Brain microvascular endothelial cell (primary cell): ENCODE measurements around the gene PARVG.

Experiments used
- DNase-seq: peaks from one replicate; pipeline ENCODE4 v3.0.0-alpha.2; 2020
- H3K27ac ChIP-seq: fragments of 250-450 bp; sonication (Bioruptor Pico); 2 replicates; pipeline ENCODE4 v1.5.1; 2020; ENCODE audit warnings: mild to moderate bottlenecking, moderate library complexity
- H3K27me3 ChIP-seq: fragments of 250-450 bp; sonication (Bioruptor Pico); replicated peaks from 2 replicates; pipeline ENCODE4 v1.5.1; 2020; ENCODE audit warnings: mild to moderate bottlenecking
- H3K36me3 ChIP-seq: fragments of 250-450 bp; sonication (Bioruptor Pico); replicated peaks from 2 replicates; pipeline ENCODE4 v1.5.1; 2020; ENCODE audit warnings: mild to moderate bottlenecking
- H3K4me3 ChIP-seq: 2 replicates; pipeline ENCODE4 v1.5.1; 2011; ENCODE audit warnings: low read depth, mild to moderate bottlenecking, control low read depth, low read length, moderate library complexity
- in situ Hi-C: cut with HindIII; loops from 2 replicates; pipeline ENCODE4 v1.10.0; 2017; ENCODE audit warnings: low sequenced_read_pairs, low pct_ligation_motif_present
- TF ChIP-seq, protein P1 (sequence below): IDR thresholded peaks from 2 replicates; pipeline ENCODE4 v1.5.1; 2011; ENCODE audit warnings: low read depth, mild to moderate bottlenecking, moderate library complexity, low read length, control low read depth, inconsistent platforms; ENCODE audit errors: missing control alignments

Gene PARVG

GRCh38 chr22:44211946-44212930 lies 31.5 kb downstream of the PARVG start:
- DNase-seq = no peak
- in situ Hi-C loops = no loop called here
- Histone ChIP-seq H3K4me3 (no peak overlapping the region), H3K27ac (no peak overlapping the region), H3K27me3 (no peaks in the 10 kb centered on the region), H3K36me3 (no peaks in the 10 kb centered on the region)
- TF ChIP-seq, protein P1, sequence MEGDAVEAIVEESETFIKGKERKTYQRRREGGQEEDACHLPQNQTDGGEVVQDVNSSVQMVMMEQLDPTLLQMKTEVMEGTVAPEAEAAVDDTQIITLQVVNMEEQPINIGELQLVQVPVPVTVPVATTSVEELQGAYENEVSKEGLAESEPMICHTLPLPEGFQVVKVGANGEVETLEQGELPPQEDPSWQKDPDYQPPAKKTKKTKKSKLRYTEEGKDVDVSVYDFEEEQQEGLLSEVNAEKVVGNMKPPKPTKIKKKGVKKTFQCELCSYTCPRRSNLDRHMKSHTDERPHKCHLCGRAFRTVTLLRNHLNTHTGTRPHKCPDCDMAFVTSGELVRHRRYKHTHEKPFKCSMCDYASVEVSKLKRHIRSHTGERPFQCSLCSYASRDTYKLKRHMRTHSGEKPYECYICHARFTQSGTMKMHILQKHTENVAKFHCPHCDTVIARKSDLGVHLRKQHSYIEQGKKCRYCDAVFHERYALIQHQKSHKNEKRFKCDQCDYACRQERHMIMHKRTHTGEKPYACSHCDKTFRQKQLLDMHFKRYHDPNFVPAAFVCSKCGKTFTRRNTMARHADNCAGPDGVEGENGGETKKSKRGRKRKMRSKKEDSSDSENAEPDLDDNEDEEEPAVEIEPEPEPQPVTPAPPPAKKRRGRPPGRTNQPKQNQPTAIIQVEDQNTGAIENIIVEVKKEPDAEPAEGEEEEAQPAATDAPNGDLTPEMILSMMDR = no peak

GRCh38 chr22:44212936-44213335 lies 32.2 kb downstream of the PARVG start:
- H3K36me3 ChIP-seq = no peaks in the 10 kb centered on the region
- in situ Hi-C loops = no loop called here
- TF ChIP-seq, protein P1 = no peak
- no peak overlapping the region for H3K4me3 ChIP-seq
- H3K27ac ChIP-seq = no peak overlapping the region
- H3K27me3 ChIP-seq = no peaks in the 10 kb centered on the region
- no peak for DNase-seq

- in situ Hi-C loops = no loop called here
- no peaks in the 10 kb centered on the region for H3K36me3 ChIP-seq
- no peak overlapping the region for H3K27ac ChIP-seq
- H3K4me3 ChIP-seq = no peak overlapping the region
- DNase-seq = no peak
- no peaks in the 10 kb centered on the region for H3K27me3 ChIP-seq
- TF ChIP-seq, protein P1 = no peak
These were observed 32.8 kb downstream of the PARVG start for GRCh38 chr22:44213489-44214043.

DNA sequence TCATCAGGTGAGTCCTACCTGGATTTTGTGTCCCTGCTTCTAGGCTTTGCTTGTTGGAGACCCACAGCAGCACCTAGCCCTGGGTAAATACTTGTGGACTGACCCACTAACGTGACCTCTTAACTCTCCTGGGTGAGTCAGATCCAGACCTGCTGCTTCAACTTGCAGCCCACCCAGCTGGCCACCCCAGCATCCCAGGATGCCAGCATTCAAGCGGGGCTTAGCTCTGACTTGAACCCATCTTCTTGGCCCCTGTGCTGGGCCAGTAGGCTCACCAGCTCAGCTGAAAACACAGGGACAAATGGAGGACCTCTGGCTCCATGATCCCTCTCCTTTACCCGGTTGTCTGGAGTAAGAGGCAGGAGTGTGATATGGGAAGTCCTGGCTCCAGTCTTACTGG lies 33.5 kb downstream of the PARVG start:
- TF ChIP-seq, protein P1 = no peak

GRCh38 chr22:44214764-44215163 lies 34.0 kb downstream of the PARVG start:
- no peak for DNase-seq
- in situ Hi-C loops = no loop called here
- Histone ChIP-seq H3K4me3 (no peak overlapping the region), H3K36me3 (no peaks in the 10 kb centered on the region), H3K27ac (no peak overlapping the region), H3K27me3 (no peaks in the 10 kb centered on the region)
- TF ChIP-seq, protein P1 = no peak

More for the DNA sequence above, 33.5 kb downstream of the PARVG start:
- H3K27ac ChIP-seq = no peak overlapping the region
- no peaks in the 10 kb centered on the region for H3K27me3 ChIP-seq
- in situ Hi-C loops = no loop called here
- DNase-seq = no peak
- no peak overlapping the region for H3K4me3 ChIP-seq
- H3K36me3 ChIP-seq = no peaks in the 10 kb centered on the region
